Smooth muscle cell (in vitro differentiated cells): Measurements from ENCODE around the gene NDUFAF2. TPM values are rescaled to one million over a fixed set of nuclear protein-coding genes. Genes with fewer than 3 reads are reported as not detected.
A peak's percentile ranks its signal among the peaks of the same experiment; 100 is the strongest.
"Not testable (repeated sequence)": the region's sequence is repeated elsewhere in the genome, so short reads cannot be mapped to it uniquely, and the experiment has no call there.

Experiments
- DNase-seq: peaks from one replicate; lab custom pipeline; 2025; ENCODE audit not compliant: unreplicated experiment; lab: John Stamatoyannopoulos, UW
- H2AFZ ChIP-seq: fragments of 200-600 bp; sonication (generic); 2 replicates; pipeline ENCODE4 v1.6.0; 2016; ENCODE audit warnings: antibody characterized with exemption, low read depth, mild to moderate bottlenecking
- H3F3A ChIP-seq: fragments of 200-600 bp; sonication (generic); 2 replicates; pipeline ENCODE4 v1.6.0; 2017; ENCODE audit warnings: antibody characterized with exemption, low read depth
- H3K27ac ChIP-seq: fragments of 200-600 bp; sonication (generic); 2 replicates; pipeline ENCODE4 v1.5.1; 2016; ENCODE audit warnings: low read depth, mild to moderate bottlenecking
- H3K27me3 ChIP-seq: fragments of 200-600 bp; sonication (generic); 2 replicates; pipeline ENCODE4 v1.6.1; 2016; ENCODE audit warnings: low read depth, mild to moderate bottlenecking
- H3K36me3 ChIP-seq: fragments of 200-600 bp; sonication (generic); 2 replicates; pipeline ENCODE4 v1.5.1; 2016; ENCODE audit warnings: low read depth
- H3K4me1 ChIP-seq: fragments of 200-600 bp; sonication (generic); 2 replicates; pipeline ENCODE4 v1.5.1; 2016; ENCODE audit warnings: low read depth
- H3K4me2 ChIP-seq: fragments of 200-600 bp; sonication (generic); 2 replicates; pipeline ENCODE4 v1.6.0; 2016; ENCODE audit warnings: mild to moderate bottlenecking
- H3K4me3 ChIP-seq: fragments of 200-600 bp; sonication (generic); 2 replicates; pipeline ENCODE4 v1.5.1; 2016; ENCODE audit warnings: mild to moderate bottlenecking
- H3K79me2 ChIP-seq: fragments of 200-600 bp; sonication (generic); 2 replicates; pipeline ENCODE4 v1.6.0; 2016; ENCODE audit warnings: low read depth, mild to moderate bottlenecking
- H3K9ac ChIP-seq: fragments of 200-600 bp; sonication (generic); 2 replicates; pipeline ENCODE4 v1.6.0; 2016; ENCODE audit warnings: low read depth
- H3K9me3 ChIP-seq: fragments of 200-600 bp; sonication (generic); replicated peaks from 2 replicates; pipeline ENCODE4 v1.5.1; 2016; ENCODE audit warnings: low read depth
- H4K20me1 ChIP-seq: fragments of 200-600 bp; sonication (generic); 2 replicates; pipeline ENCODE4 v1.6.0; 2016; ENCODE audit warnings: low read depth
- WGBS: methylation state at CpG from one replicate; pipeline ENCODE4 v1.1.7; 2016; ENCODE audit warnings: low lambda C conversion rate; 5-methylcytosine and 5-hydroxymethylcytosine counted together
- polyA plus RNA-seq: library from polyadenylated mRNA; unstranded; fragments of >200 nt; fragmentation: Nextera tagmentation; extraction: Ambion mirVana; gene quantifications from 2 replicates; pipeline ENCODE4 v1.2.1, GENCODE V29; 2016
- total RNA-seq: library from RNA; depleted of rRNA; stranded (reverse); fragments of >200 nt; gene quantifications from 2 replicates; pipeline ENCODE4 v1.2.3, GENCODE V29; 2014
- TF ChIP-seq, protein P1 (sequence below): fragments of 200-600 bp; sonication (generic); IDR thresholded peaks from 2 replicates; pipeline ENCODE4 v1.5.1; 2017; ENCODE audit warnings: borderline replicate concordance, mild to moderate bottlenecking, antibody characterized with exemption; ENCODE audit not compliant: insufficient read depth, poor library complexity, severe bottlenecking

Gene NDUFAF2
- total and polyA plus RNA-seq, 2 experiments from 2014 or later, result 39.1 to 71.2 TPM

DNA sequence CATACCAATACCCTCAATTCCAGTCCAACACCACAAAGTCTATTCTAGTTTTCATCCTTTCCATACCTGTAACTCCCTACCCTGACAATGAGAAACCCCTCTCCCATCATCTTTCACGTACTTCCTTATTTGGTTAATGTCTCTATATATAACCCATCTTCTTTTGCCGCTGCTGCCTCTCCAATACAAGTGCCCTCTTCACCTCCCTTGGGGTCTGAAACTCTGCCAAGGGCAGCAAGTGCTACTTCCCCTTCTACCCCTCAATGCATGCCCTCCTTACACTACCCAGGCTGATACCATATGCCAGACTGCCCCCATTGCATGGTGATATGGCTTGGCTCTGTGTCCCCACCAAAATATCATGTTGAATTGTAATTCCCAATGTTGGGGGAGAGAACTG is 241.6 kb downstream of the NDUFAF2 start:
- H3K27ac ChIP-seq, result no peak overlapping the region
- H3K79me2 ChIP-seq, result no peaks in the 10 kb centered on the region
- H4K20me1 ChIP-seq, result no peaks in the 10 kb centered on the region
- no peak overlapping the region for H3K9ac ChIP-seq
- H3F3A ChIP-seq, result no peaks in the 10 kb centered on the region
- no peak overlapping the region for H3K4me2 ChIP-seq
- no peak for DNase-seq
- H3K36me3 ChIP-seq, result no peaks in the 10 kb centered on the region
- H3K9me3 ChIP-seq, result no peaks in the 10 kb centered on the region
- H3K4me3 ChIP-seq, result no peak overlapping the region
- H3K4me1 ChIP-seq, result no peaks in the 10 kb centered on the region
- TF ChIP-seq, protein P1, sequence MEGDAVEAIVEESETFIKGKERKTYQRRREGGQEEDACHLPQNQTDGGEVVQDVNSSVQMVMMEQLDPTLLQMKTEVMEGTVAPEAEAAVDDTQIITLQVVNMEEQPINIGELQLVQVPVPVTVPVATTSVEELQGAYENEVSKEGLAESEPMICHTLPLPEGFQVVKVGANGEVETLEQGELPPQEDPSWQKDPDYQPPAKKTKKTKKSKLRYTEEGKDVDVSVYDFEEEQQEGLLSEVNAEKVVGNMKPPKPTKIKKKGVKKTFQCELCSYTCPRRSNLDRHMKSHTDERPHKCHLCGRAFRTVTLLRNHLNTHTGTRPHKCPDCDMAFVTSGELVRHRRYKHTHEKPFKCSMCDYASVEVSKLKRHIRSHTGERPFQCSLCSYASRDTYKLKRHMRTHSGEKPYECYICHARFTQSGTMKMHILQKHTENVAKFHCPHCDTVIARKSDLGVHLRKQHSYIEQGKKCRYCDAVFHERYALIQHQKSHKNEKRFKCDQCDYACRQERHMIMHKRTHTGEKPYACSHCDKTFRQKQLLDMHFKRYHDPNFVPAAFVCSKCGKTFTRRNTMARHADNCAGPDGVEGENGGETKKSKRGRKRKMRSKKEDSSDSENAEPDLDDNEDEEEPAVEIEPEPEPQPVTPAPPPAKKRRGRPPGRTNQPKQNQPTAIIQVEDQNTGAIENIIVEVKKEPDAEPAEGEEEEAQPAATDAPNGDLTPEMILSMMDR, result no peak
- 93% methylated on average over 2 of the region's 2 CpGs for WGBS
- H2AFZ ChIP-seq, result no peak overlapping the region
- H3K27me3 ChIP-seq, result no peaks in the 10 kb centered on the region

DNA sequence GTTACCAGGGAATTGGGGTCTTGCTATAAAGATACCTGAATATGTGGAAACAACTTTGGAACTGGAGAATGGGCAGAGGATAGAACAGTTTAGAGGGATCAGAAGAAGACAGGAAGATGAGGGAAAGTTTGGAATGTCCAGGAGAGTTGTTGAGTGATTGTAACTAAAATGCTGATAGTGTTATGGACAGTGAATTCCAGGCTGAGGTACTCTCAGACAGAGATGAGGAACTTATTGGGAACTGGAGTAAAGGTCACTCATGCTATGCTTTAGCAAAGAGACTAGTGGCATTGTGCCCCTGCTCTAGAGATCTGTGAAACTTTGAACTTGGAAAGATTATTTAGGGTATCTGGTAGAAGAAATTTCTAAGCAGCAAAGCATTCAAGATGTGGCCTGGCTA is 242.3 kb downstream of the NDUFAF2 start:
- not testable (repeated sequence) for H3K27ac ChIP-seq, H3K27me3 ChIP-seq, DNase-seq, H3F3A ChIP-seq, H3K4me1 ChIP-seq, H3K79me2 ChIP-seq, H3K9me3 ChIP-seq, H3K9ac ChIP-seq, H3K4me2 ChIP-seq, H4K20me1 ChIP-seq, H3K4me3 ChIP-seq, H2AFZ ChIP-seq, H3K36me3 ChIP-seq

DNA sequence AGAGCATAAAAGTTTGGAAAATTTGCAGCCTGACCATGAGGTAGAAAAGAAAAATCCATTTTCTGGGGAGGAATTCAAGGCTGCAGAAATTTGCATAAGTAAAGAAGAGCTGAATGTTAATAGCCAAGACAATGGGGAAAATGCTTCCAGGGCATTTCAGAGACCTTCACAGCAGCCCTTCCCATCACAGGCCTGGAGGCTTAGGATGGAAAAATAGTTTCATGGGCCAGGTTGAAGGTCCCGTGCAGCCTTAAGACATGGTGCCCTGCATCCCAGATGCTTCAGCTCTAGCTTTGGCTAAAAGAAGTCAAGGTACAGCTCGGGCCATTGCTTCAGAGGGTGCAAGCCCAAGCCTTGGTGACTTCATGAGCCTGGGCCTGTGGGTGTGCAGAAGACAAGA is 242.8 kb downstream of the NDUFAF2 start:
- H3K9ac ChIP-seq, H3K4me3 ChIP-seq, H3K79me2 ChIP-seq, H3K4me1 ChIP-seq, H3K27ac ChIP-seq, H3K4me2 ChIP-seq, H3F3A ChIP-seq, H3K9me3 ChIP-seq, H3K27me3 ChIP-seq, H3K36me3 ChIP-seq, H2AFZ ChIP-seq, DNase-seq, H4K20me1 ChIP-seq: not testable (repeated sequence)
- WGBS, result 83% methylated on average over 2 of the region's 2 CpGs

DNA sequence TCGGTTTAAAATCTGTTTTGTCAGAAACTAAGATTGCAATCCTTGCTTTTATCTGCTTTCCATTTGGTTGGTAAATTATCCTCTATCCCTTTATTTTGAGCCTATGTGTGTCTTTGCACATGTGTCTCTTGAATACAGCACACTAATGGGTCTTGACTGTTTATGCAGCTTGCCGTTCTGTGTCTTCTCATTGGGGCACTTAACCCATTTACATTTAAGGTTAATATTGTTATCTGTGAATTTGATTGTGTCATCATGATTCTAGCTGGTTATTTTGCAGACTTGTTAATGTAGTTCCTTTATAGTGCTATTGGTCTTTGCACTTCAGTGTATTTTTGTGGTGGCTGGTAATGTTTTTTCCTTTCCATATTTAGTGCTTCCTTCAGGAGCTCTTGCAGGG is 253.6 kb downstream of the NDUFAF2 start:
- H3K36me3 ChIP-seq, result no peaks in the 10 kb centered on the region
- H3K27me3 ChIP-seq, result no peaks in the 10 kb centered on the region
- H3K4me1 ChIP-seq, result no peaks in the 10 kb centered on the region
- no peak for DNase-seq
- 93% methylated on average over 2 of the region's 2 CpGs for WGBS
- H3K4me3 ChIP-seq, result no peak overlapping the region
- no peak overlapping the region for H2AFZ ChIP-seq
- no peaks in the 10 kb centered on the region for H3K9me3 ChIP-seq
- H3K9ac ChIP-seq, result no peak overlapping the region
- TF ChIP-seq, protein P1, result no peak
- H3F3A ChIP-seq, result no peaks in the 10 kb centered on the region
- H4K20me1 ChIP-seq, result no peaks in the 10 kb centered on the region
- no peak overlapping the region for H3K27ac ChIP-seq
- H3K79me2 ChIP-seq, result no peaks in the 10 kb centered on the region
- no peak overlapping the region for H3K4me2 ChIP-seq

DNA sequence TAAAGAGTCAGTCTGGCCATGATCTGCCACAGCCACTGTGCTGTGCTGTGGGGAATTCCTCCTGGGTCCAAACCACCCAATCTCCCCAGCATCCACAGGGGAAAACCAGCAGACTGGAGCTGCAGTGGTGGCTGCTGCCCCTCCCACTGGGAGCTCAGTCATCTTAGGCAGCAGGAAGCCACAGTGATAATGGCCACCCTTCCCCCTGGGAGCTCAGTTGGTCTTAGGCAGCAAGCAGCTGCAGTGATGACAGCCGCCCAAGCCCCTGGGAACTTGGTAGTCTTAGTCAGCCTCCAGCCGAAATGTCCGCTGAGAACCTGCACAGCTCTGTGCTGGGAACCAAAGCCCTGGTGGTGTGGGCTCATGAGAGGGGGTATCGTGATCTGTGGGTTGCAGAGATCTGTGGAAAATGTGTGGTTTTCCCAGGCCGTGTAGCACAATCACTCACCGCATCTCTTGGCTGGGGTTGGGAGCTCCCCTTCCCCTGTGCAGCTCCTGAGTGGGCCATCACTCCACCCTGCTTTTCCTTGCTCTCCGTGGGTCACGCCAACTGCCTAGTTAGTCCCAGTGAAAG is 255.7 kb downstream of the NDUFAF2 start:
- peak overlapping the region; percentile 95 for H3K27ac ChIP-seq

More for the DNA sequence above, 255.7 kb downstream of the NDUFAF2 start:
- Histone ChIP-seq H2AFZ (no peak overlapping the region), H3K4me3 (no peak overlapping the region), H4K20me1 (no peaks in the 10 kb centered on the region), H3K9me3 (no peaks in the 10 kb centered on the region), H3F3A (no peaks in the 10 kb centered on the region), H3K4me1 (no peaks in the 10 kb centered on the region), H3K4me2 (peak overlapping the region; percentile 41), H3K9ac (peak overlapping the region; percentile 73), H3K79me2 (no peaks in the 10 kb centered on the region), H3K36me3 (no peaks in the 10 kb centered on the region), H3K27me3 (no peaks in the 10 kb centered on the region)
- peak; percentile 3 for DNase-seq
- TF ChIP-seq, protein P1, result no peak
- WGBS, result 50% methylated on average over 8 of the region's 8 CpGs
